HL-60 (cell line): ENCODE results near the gene HECTD4.
A peak's percentile ranks its signal among the peaks of the same experiment; 100 is the strongest.

Experiments used
- DNase-seq, 2 experiments: peaks; one replicate each; pipeline ENCODE4 v3.0.0-alpha.2; 2010 to 2020; ENCODE audit warnings: low read depth in 1 of 2, low spot score in 1 of 2
- H3K27ac ChIP-seq: fragments of 250-450 bp; sonication (Bioruptor Pico); replicated peaks from 2 replicates; pipeline ENCODE4 v1.5.1; 2020; ENCODE audit warnings: mild to moderate bottlenecking, moderate library complexity
- H3K27me3 ChIP-seq: fragments of 250-450 bp; sonication (Bioruptor Pico); 2 replicates; pipeline ENCODE4 v1.5.1; 2021; ENCODE audit warnings: mild to moderate bottlenecking, moderate library complexity; ENCODE audit not compliant: insufficient read depth, poor library complexity, severe bottlenecking
- H3K4me3 ChIP-seq: replicated peaks from 2 replicates; pipeline ENCODE4 v1.5.1; 2011; ENCODE audit warnings: mild to moderate bottlenecking, control low read depth, low read length; ENCODE audit not compliant: insufficient read depth
- GABPA ChIP-seq: IDR thresholded peaks from 2 replicates; pipeline ENCODE4 v1.6.1; 2012; ENCODE audit warnings: low read depth
- POLR2AphosphoS5 ChIP-seq: IDR thresholded peaks from 2 replicates; pipeline ENCODE4 v1.6.1; 2012; ENCODE audit warnings: low read depth
- REST ChIP-seq: IDR thresholded peaks from 2 replicates; pipeline ENCODE4 v1.6.1; 2012; ENCODE audit warnings: low read depth; ENCODE audit not compliant: insufficient replicate concordance
- SPI1 ChIP-seq: IDR thresholded peaks from 2 replicates; pipeline ENCODE4 v1.6.1; 2012; ENCODE audit warnings: low read depth, mild to moderate bottlenecking, borderline replicate concordance
- TF ChIP-seq, protein P1 (sequence below): IDR thresholded peaks from one replicate; pipeline ENCODE4 v1.5.1; 2011; ENCODE audit warnings: low read length, control low read depth, inconsistent platforms; ENCODE audit not compliant: insufficient read depth

HECTD4 gene

GRCh38 chr12:112172556-112173324 is 209.5 kb downstream of the HECTD4 start:
- no peak overlapping the region for H3K4me3 ChIP-seq
- TF ChIP-seq GABPA: no peak
- TF ChIP-seq POLR2AphosphoS5: no peak
- TF ChIP-seq, protein P1, sequence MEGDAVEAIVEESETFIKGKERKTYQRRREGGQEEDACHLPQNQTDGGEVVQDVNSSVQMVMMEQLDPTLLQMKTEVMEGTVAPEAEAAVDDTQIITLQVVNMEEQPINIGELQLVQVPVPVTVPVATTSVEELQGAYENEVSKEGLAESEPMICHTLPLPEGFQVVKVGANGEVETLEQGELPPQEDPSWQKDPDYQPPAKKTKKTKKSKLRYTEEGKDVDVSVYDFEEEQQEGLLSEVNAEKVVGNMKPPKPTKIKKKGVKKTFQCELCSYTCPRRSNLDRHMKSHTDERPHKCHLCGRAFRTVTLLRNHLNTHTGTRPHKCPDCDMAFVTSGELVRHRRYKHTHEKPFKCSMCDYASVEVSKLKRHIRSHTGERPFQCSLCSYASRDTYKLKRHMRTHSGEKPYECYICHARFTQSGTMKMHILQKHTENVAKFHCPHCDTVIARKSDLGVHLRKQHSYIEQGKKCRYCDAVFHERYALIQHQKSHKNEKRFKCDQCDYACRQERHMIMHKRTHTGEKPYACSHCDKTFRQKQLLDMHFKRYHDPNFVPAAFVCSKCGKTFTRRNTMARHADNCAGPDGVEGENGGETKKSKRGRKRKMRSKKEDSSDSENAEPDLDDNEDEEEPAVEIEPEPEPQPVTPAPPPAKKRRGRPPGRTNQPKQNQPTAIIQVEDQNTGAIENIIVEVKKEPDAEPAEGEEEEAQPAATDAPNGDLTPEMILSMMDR: no peak
- no peak for TF ChIP-seq REST
- TF ChIP-seq SPI1: no peak
- no peak for DNase-seq
- no peak overlapping the region for H3K27ac ChIP-seq
- H3K27me3 ChIP-seq: no peaks in the 10 kb centered on the region

- TF ChIP-seq, protein P1: no peak
- TF ChIP-seq SPI1 (no peak), REST (no peak), POLR2AphosphoS5 (no peak), GABPA (no peak)
- DNase-seq: no peak
- no peak overlapping the region for H3K27ac ChIP-seq
- H3K27me3 ChIP-seq: no peaks in the 10 kb centered on the region
- H3K4me3 ChIP-seq: no peak overlapping the region
Measured at GRCh38 chr12:112170971-112171596, 211.1 kb downstream of the HECTD4 start.

GRCh38 chr12:112170376-112170775 is 211.9 kb downstream of the HECTD4 start:
- Histone ChIP-seq H3K4me3 (no peak overlapping the region), H3K27ac (no peak overlapping the region), H3K27me3 (no peaks in the 10 kb centered on the region)
- peak in 1 of 2 experiments; percentile 5 for DNase-seq
- TF ChIP-seq, protein P1: peak; percentile 15
- TF ChIP-seq POLR2AphosphoS5: no peak
